HG02759 (cell line): ENCODE data around the gene ASCL2.
"Not testable (repeated sequence)": the region's sequence is repeated elsewhere in the genome, so short reads cannot be mapped to it uniquely, and the experiment has no call there.

Experiments
- ATAC-seq: cut with Tn5 transposase; IDR thresholded peaks from one replicate; pipeline ENCODE4 v1.9.1; 2021; ENCODE audit warnings: mild to moderate bottlenecking, moderate library complexity; ENCODE audit not compliant: unreplicated experiment

ASCL2 gene

GRCh38 chr11:2298795-2299761, 28.7 kb upstream of the ASCL2 start:
- ATAC-seq: no peak

- ATAC-seq: no peak
Observed at GRCh38 chr11:2298131-2298794, 27.9 kb upstream of the ASCL2 start.

- ATAC-seq: no peak
Observed at GRCh38 chr11:2297623-2298030, 27.2 kb upstream of the ASCL2 start.

GRCh38 chr11:2296913-2297622, 26.7 kb upstream of the ASCL2 start:
- ATAC-seq: no peak

GRCh38 chr11:2295971-2296912, 25.9 kb upstream of the ASCL2 start:
- ATAC-seq: no peak

GRCh38 chr11:2294926-2295290, 24.5 kb upstream of the ASCL2 start:
- no peak for ATAC-seq

- no peak for ATAC-seq
Observed at GRCh38 chr11:2293984-2294925, 23.9 kb upstream of the ASCL2 start.

- ATAC-seq: no peak
Observed at GRCh38 chr11:2293531-2293971, 23.2 kb upstream of the ASCL2 start.

GRCh38 chr11:2290351-2290841, 20.0 kb upstream of the ASCL2 start:
- no peak for ATAC-seq

GRCh38 chr11:2289859-2290258, 19.5 kb upstream of the ASCL2 start:
- ATAC-seq: no peak

- no peak for ATAC-seq
Observed at GRCh38 chr11:2289350-2289749, 19.0 kb upstream of the ASCL2 start.

- ATAC-seq: no peak
Observed at GRCh38 chr11:2287091-2287490, 16.7 kb upstream of the ASCL2 start.

GRCh38 chr11:2286350-2286749, 16.0 kb upstream of the ASCL2 start:
- not testable (repeated sequence) for ATAC-seq

GRCh38 chr11:2280208-2280607, 9.8 kb upstream of the ASCL2 start:
- ATAC-seq: no peak

- ATAC-seq: no peak
Observed at GRCh38 chr11:2277933-2278523, 7.6 kb upstream of the ASCL2 start.

- ATAC-seq: no peak
Observed at GRCh38 chr11:2277008-2277346, 6.6 kb upstream of the ASCL2 start.

- ATAC-seq: no peak
Observed at GRCh38 chr11:2276280-2277007, 6.1 kb upstream of the ASCL2 start.
